Immature natural killer cell (primary cell): Measurements from ENCODE around the gene CASK. TPM values are rescaled to one million over a fixed set of nuclear protein-coding genes. Genes with fewer than 3 reads are reported as not detected.
"Not testable (repeated sequence)": the region's sequence is repeated elsewhere in the genome, so short reads cannot be mapped to it uniquely, and the experiment has no call there.

ENCODE experiments used
- DNase-seq, 3 donors: peaks; one replicate each; pipeline ENCODE4 v3.0.0; 2022; ENCODE audit warnings: mixed read lengths in 1 of 3
- H3K27ac Mint-ChIP-seq, 6 donors: one replicate each; pipeline ENCODE4 v1.8.0; 2020; ENCODE audit warnings: mixed read lengths in 6 of 6, mild to moderate bottlenecking in 5 of 6, inconsistent platforms in 4 of 6, moderate library complexity in 3 of 6
- H3K27me3 Mint-ChIP-seq, 3 donors: one replicate each; pipeline ENCODE4 v1.8.0; 2020 to 2021; ENCODE audit warnings: low read depth in 3 of 3, mild to moderate bottlenecking in 3 of 3, mixed read lengths in 3 of 3, moderate library complexity in 3 of 3, inconsistent platforms in 1 of 3
- H3K36me3 Mint-ChIP-seq, 3 donors: one replicate each; pipeline ENCODE4 v1.8.0; 2020; ENCODE audit warnings: mixed read lengths in 3 of 3, inconsistent platforms in 2 of 3, mild to moderate bottlenecking in 2 of 3
- H3K4me1 Mint-ChIP-seq, 2 donors: one replicate each; pipeline ENCODE4 v1.8.0; 2020; ENCODE audit warnings: inconsistent platforms in 2 of 2, mild to moderate bottlenecking in 2 of 2, mixed read lengths in 2 of 2, moderate library complexity in 1 of 2
- H3K4me3 Mint-ChIP-seq, 5 donors: one replicate each; pipeline ENCODE4 v1.8.0; 2020; ENCODE audit warnings: mild to moderate bottlenecking in 5 of 5, mixed read lengths in 5 of 5, inconsistent platforms in 3 of 5, moderate library complexity in 3 of 5
- H3K9me3 Mint-ChIP-seq, 6 donors: one replicate each; pipeline ENCODE4 v1.8.0; 2020; ENCODE audit warnings: mild to moderate bottlenecking in 6 of 6, mixed read lengths in 6 of 6, inconsistent platforms in 4 of 6, moderate library complexity in 3 of 6
- polyA plus RNA-seq, 3 donors: library from polyadenylated mRNA; unstranded; fragments of 300-500 nt; fragmentation: Illumina TruSeq; gene quantifications; one replicate each; pipeline ENCODE4 v1.2.3, GENCODE V29; 2021

CASK gene
- polyA plus RNA-seq, 3 donors from 2014 or later, result 3.0 to 7.0 (median 3.2) TPM

GRCh38 chrX:41653125-41653524 is 270.2 kb downstream of the CASK start:
- H3K27ac Mint-ChIP-seq, result peak overlapping the region in 1 of 6 donors; percentile 33
- no peaks in the 10 kb centered on the region for H3K4me1 Mint-ChIP-seq
- peaks cover 16 to 26% (median 25%) of the 10 kb centered on the region in 3 donors for H3K36me3 Mint-ChIP-seq
- no peak for DNase-seq
- no peak overlapping the region for H3K4me3 Mint-ChIP-seq
- peaks cover 0 to 10% (median 9%) of the 10 kb centered on the region in 6 donors for H3K9me3 Mint-ChIP-seq
- peaks cover 2 to 10% (median 3%) of the 10 kb centered on the region in 3 donors for H3K27me3 Mint-ChIP-seq

GRCh38 chrX:41646201-41646600 is 277.2 kb downstream of the CASK start:
- not testable (repeated sequence) for DNase-seq, H3K27ac Mint-ChIP-seq, H3K27me3 Mint-ChIP-seq, H3K4me3 Mint-ChIP-seq, H3K4me1 Mint-ChIP-seq
- Mint-ChIP-seq H3K36me3 (peaks cover 9 to 24% (median 16%) of the 10 kb centered on the region in 3 donors), H3K9me3 (peaks cover 4 to 32% (median 15%) of the 10 kb centered on the region in 6 donors)

- Mint-ChIP-seq H3K27me3 (peaks cover 0 to 3% (median 0%) of the 10 kb centered on the region in 3 donors), H3K9me3 (no peaks in the 10 kb centered on the region), H3K27ac (peak overlapping the region in 1 of 6 donors; percentile 5), H3K36me3 (no peaks in the 10 kb centered on the region), H3K4me1 (peaks cover 0 to 1% of the 10 kb centered on the region in 2 donors), H3K4me3 (no peak overlapping the region)
- DNase-seq, result no peak
These were observed 289.1 kb downstream of the CASK start for GRCh38 chrX:41634284-41634683.

GRCh38 chrX:41630091-41630490 is 293.3 kb downstream of the CASK start:
- H3K27me3 Mint-ChIP-seq, result no peaks in the 10 kb centered on the region
- no peak for DNase-seq
- H3K27ac Mint-ChIP-seq, result no peak overlapping the region
- H3K4me3 Mint-ChIP-seq, result no peak overlapping the region
- no peaks in the 10 kb centered on the region for H3K9me3 Mint-ChIP-seq
- H3K36me3 Mint-ChIP-seq, result peaks cover 0 to 5% (median 0%) of the 10 kb centered on the region in 3 donors
- H3K4me1 Mint-ChIP-seq, result peaks cover 0 to 1% of the 10 kb centered on the region in 2 donors

GRCh38 chrX:41629539-41629938 is 293.8 kb downstream of the CASK start:
- Mint-ChIP-seq H3K27ac (no peak overlapping the region), H3K4me1 (peaks cover 0 to 1% of the 10 kb centered on the region in 2 donors), H3K4me3 (no peak overlapping the region), H3K9me3 (no peaks in the 10 kb centered on the region), H3K27me3 (no peaks in the 10 kb centered on the region), H3K36me3 (peaks cover under 1 to 7% (median 4%) of the 10 kb centered on the region in 3 donors)
- DNase-seq, result no peak

GRCh38 chrX:41621222-41621723 is 302.1 kb downstream of the CASK start:
- Mint-ChIP-seq H3K27ac (no peak overlapping the region), H3K4me3 (peak overlapping the region in 1 of 5 donors; percentile 9), H3K4me1 (peaks cover 14 to 38% of the 10 kb centered on the region in 2 donors), H3K36me3 (peaks cover 6 to 10% (median 8%) of the 10 kb centered on the region in 3 donors), H3K27me3 (peaks cover 0 to 6% (median 0%) of the 10 kb centered on the region in 3 donors), H3K9me3 (peaks cover 0 to 4% (median 0%) of the 10 kb centered on the region in 6 donors)
- peak in 1 of 3 donors; percentile 1 for DNase-seq

- H3K27ac Mint-ChIP-seq, result no peak overlapping the region
- H3K4me1 Mint-ChIP-seq, result peaks cover 14 to 38% of the 10 kb centered on the region in 2 donors
- peaks cover 0 to 4% (median 4%) of the 10 kb centered on the region in 3 donors for H3K36me3 Mint-ChIP-seq
- no peak overlapping the region for H3K4me3 Mint-ChIP-seq
- peaks cover 0 to 4% (median 0%) of the 10 kb centered on the region in 6 donors for H3K9me3 Mint-ChIP-seq
- no peak for DNase-seq
- peaks cover 0 to 6% (median under 1%) of the 10 kb centered on the region in 3 donors for H3K27me3 Mint-ChIP-seq
These were observed 304.1 kb downstream of the CASK start for GRCh38 chrX:41619221-41619620.

GRCh38 chrX:41616935-41617334 is 306.4 kb downstream of the CASK start:
- Mint-ChIP-seq H3K36me3 (no peaks in the 10 kb centered on the region), H3K27me3 (peaks cover 0 to 6% (median 3%) of the 10 kb centered on the region in 3 donors), H3K9me3 (peaks cover 0 to 4% (median 0%) of the 10 kb centered on the region in 6 donors), H3K27ac (no peak overlapping the region), H3K4me1 (peaks cover 12 to 33% of the 10 kb centered on the region in 2 donors), H3K4me3 (peak overlapping the region in 1 of 5 donors; percentile 23)
- no peak for DNase-seq

GRCh38 chrX:41616255-41616654 is 307.1 kb downstream of the CASK start:
- no peak for DNase-seq
- H3K36me3 Mint-ChIP-seq, result no peaks in the 10 kb centered on the region
- H3K27me3 Mint-ChIP-seq, result peaks cover 0 to 6% (median 3%) of the 10 kb centered on the region in 3 donors
- H3K4me3 Mint-ChIP-seq, result no peak overlapping the region
- peaks cover 8 to 26% of the 10 kb centered on the region in 2 donors for H3K4me1 Mint-ChIP-seq
- H3K9me3 Mint-ChIP-seq, result peaks cover 0 to 4% (median 0%) of the 10 kb centered on the region in 6 donors
- H3K27ac Mint-ChIP-seq, result no peak overlapping the region

- Mint-ChIP-seq H3K27ac (no peak overlapping the region), H3K9me3 (no peaks in the 10 kb centered on the region), H3K4me3 (no peak overlapping the region), H3K4me1 (no peaks in the 10 kb centered on the region), H3K27me3 (no peaks in the 10 kb centered on the region), H3K36me3 (no peaks in the 10 kb centered on the region)
- DNase-seq, result no peak
These were observed 315.1 kb downstream of the CASK start for GRCh38 chrX:41608244-41608643.

- no peak for DNase-seq
- peaks cover 0 to 2% (median 0%) of the 10 kb centered on the region in 3 donors for H3K27me3 Mint-ChIP-seq
These were observed 316.0 kb downstream of the CASK start for GRCh38 chrX:41607264-41607832.

GRCh38 chrX:41606057-41606456 is 317.3 kb downstream of the CASK start:
- H3K4me3 Mint-ChIP-seq, H3K4me1 Mint-ChIP-seq, H3K27me3 Mint-ChIP-seq, H3K36me3 Mint-ChIP-seq, H3K27ac Mint-ChIP-seq, DNase-seq, H3K9me3 Mint-ChIP-seq: not testable (repeated sequence)

More at GRCh38 chrX:41607264-41607832, 316.0 kb downstream of the CASK start:
- Mint-ChIP-seq H3K4me3 (no peak overlapping the region), H3K4me1 (no peaks in the 10 kb centered on the region), H3K36me3 (no peaks in the 10 kb centered on the region), H3K27ac (peak overlapping the region in 1 of 6 donors; percentile 14), H3K9me3 (no peaks in the 10 kb centered on the region)

GRCh38 chrX:41604766-41605543 is 318.4 kb downstream of the CASK start:
- Mint-ChIP-seq H3K4me1 (no peaks in the 10 kb centered on the region), H3K9me3 (no peaks in the 10 kb centered on the region), H3K27ac (no peak overlapping the region), H3K27me3 (peaks cover 0 to 3% (median 2%) of the 10 kb centered on the region in 3 donors), H3K36me3 (peaks cover 0 to 5% (median 0%) of the 10 kb centered on the region in 3 donors), H3K4me3 (no peak overlapping the region)
- no peak for DNase-seq

GRCh38 chrX:41604177-41604576 is 319.2 kb downstream of the CASK start:
- peaks cover 0 to 3% (median 2%) of the 10 kb centered on the region in 3 donors for H3K27me3 Mint-ChIP-seq
- H3K4me3 Mint-ChIP-seq, result no peak overlapping the region
- H3K36me3 Mint-ChIP-seq, result peaks cover 0 to 5% (median 0%) of the 10 kb centered on the region in 3 donors
- no peaks in the 10 kb centered on the region for H3K9me3 Mint-ChIP-seq
- DNase-seq, result no peak
- H3K27ac Mint-ChIP-seq, result no peak overlapping the region
- H3K4me1 Mint-ChIP-seq, result no peaks in the 10 kb centered on the region
